GM23248 (cell line): ENCODE measurements around the gene ATP5F1D. TPM values are rescaled to one million over a fixed set of nuclear protein-coding genes. Genes with fewer than 3 reads are reported as not detected.

Source experiments
- DNase-seq: peaks from one replicate; pipeline ENCODE4 v3.0.0-alpha.2; 2015
- H2AFZ ChIP-seq: fragments of 200-600 bp; sonication (generic); 2 replicates; pipeline ENCODE4 v1.6.1; 2016; ENCODE audit warnings: antibody characterized with exemption
- H3F3A ChIP-seq: fragments of 200-600 bp; sonication (generic); 2 replicates; pipeline ENCODE4 v1.6.1; 2016; ENCODE audit warnings: mild to moderate bottlenecking, antibody characterized with exemption, mixed run types; ENCODE audit not compliant: insufficient read depth
- H3K27ac ChIP-seq: fragments of 200-600 bp; sonication (generic); 2 replicates; pipeline ENCODE4 v1.5.1; 2016; ENCODE audit warnings: mild to moderate bottlenecking
- H3K27me3 ChIP-seq: fragments of 200-600 bp; sonication (generic); replicated peaks from 2 replicates; pipeline ENCODE4 v1.6.1; 2016; ENCODE audit warnings: mild to moderate bottlenecking; ENCODE audit not compliant: insufficient read depth
- H3K36me3 ChIP-seq: fragments of 200-600 bp; sonication (generic); 2 replicates; pipeline ENCODE4 v1.6.1; 2016; ENCODE audit warnings: low read depth, mild to moderate bottlenecking
- H3K4me1 ChIP-seq: fragments of 200-600 bp; sonication (generic); 2 replicates; pipeline ENCODE4 v1.6.1; 2016; ENCODE audit warnings: mild to moderate bottlenecking; ENCODE audit not compliant: insufficient read depth
- H3K4me2 ChIP-seq: fragments of 200-600 bp; sonication (generic); one replicate; pipeline ENCODE4 v1.6.1; 2016; ENCODE audit warnings: mild to moderate bottlenecking; ENCODE audit not compliant: unreplicated experiment
- H3K4me3 ChIP-seq: fragments of 200-600 bp; sonication (generic); 2 replicates; pipeline ENCODE4 v1.5.1; 2016; ENCODE audit warnings: mild to moderate bottlenecking
- H3K79me2 ChIP-seq: fragments of 200-600 bp; sonication (generic); 2 replicates; pipeline ENCODE4 v1.6.1; 2016; ENCODE audit warnings: mild to moderate bottlenecking; ENCODE audit not compliant: insufficient read depth
- H3K9ac ChIP-seq: fragments of 200-600 bp; sonication (generic); 2 replicates; pipeline ENCODE4 v1.6.1; 2016; ENCODE audit warnings: mild to moderate bottlenecking
- H3K9me2 ChIP-seq: fragments of 200-600 bp; sonication (generic); 2 replicates; pipeline ENCODE4 v1.6.1; 2016; ENCODE audit warnings: mixed run types, mild to moderate bottlenecking, moderate library complexity; ENCODE audit not compliant: insufficient read depth
- H3K9me3 ChIP-seq: fragments of 200-600 bp; sonication (generic); one replicate; pipeline ENCODE4 v1.6.1; 2017; ENCODE audit warnings: low read depth
- H4K20me1 ChIP-seq: fragments of 200-600 bp; sonication (generic); 2 replicates; pipeline ENCODE4 v1.6.0; 2016; ENCODE audit not compliant: insufficient read depth
- EZH2 ChIP-seq: fragments of 200-600 bp; sonication (generic); IDR thresholded peaks from 2 replicates; pipeline ENCODE4 v1.6.1; 2018; ENCODE audit warnings: antibody characterized with exemption, mild to moderate bottlenecking; ENCODE audit not compliant: insufficient read depth, poor library complexity, severe bottlenecking
- EZH2phosphoT487 ChIP-seq: fragments of 200-600 bp; sonication (generic); IDR thresholded peaks from 2 replicates; pipeline ENCODE4 v1.6.1; 2018; ENCODE audit warnings: antibody characterized with exemption, moderate library complexity, mild to moderate bottlenecking, low read depth; ENCODE audit not compliant: insufficient read depth
- WGBS, 2 experiments: methylation state at CpG; one replicate each; pipeline ENCODE4 v1.1.6; 2015 to 2017; ENCODE audit warnings: low lambda C conversion rate in 2 of 2, low coverage in 1 of 2; ENCODE audit errors: missing lambda C conversion rate in 2 of 2; 5-methylcytosine and 5-hydroxymethylcytosine counted together
- in situ Hi-C: fragments of 300-500 bp; cut with MboI; formaldehyde crosslinking; loops from 2 replicates; pipeline ENCODE4 v1.15.0; 2020
- polyA plus RNA-seq: library from polyadenylated mRNA; unstranded; fragments of >200 nt; fragmentation: Nextera tagmentation; extraction: Ambion mirVana; gene quantifications from 2 replicates; pipeline ENCODE4 v1.2.1, GENCODE V29; 2016
- total RNA-seq: library from RNA; depleted of rRNA; stranded (reverse); fragments of >200 nt; shearing (Covaris generic); gene quantifications from 2 replicates; pipeline ENCODE4 v1.2.3, GENCODE V29; 2014

Gene ATP5F1D
- total and polyA plus RNA-seq, 2 experiments from 2014 or later, result 38.9 to 287 TPM

DNA sequence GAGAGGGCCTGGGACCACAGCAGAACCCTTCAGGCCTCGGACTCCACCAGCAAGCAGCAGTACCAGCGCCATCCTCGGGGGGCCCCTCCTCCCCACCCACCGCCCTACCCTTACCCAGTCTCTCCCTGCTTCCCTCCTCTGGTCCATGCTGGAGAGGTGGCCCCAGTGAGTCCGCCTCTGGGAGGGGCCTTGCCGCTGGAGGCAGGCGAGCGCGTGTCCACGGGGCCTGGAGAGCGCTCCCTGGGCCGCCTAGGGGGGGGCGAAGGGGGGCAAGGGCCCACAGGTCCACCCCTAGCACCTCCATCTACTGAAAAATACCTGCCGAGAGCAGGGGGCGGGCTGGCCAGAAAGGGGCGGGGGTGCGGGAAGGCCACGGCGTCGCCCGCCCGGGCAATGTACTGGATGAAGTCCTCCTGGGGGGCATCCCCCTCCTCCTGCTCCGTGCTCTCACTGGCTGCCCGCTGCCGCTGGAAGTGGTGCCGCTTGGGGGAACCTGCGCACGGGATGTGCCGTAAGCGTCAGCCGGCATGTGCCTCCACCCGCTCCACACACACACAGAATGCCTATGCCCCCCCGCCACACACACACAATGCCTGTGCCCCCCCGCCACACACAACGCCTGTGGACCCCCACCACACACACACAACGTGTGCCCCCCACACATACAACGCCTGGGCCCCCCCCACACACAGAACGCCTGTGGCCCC lies 10.6 kb upstream of the ATP5F1D start:
- Histone ChIP-seq H3K9me2 (no peaks in the 10 kb centered on the region), H3K79me2 (no peaks in the 10 kb centered on the region), H2AFZ (no peak overlapping the region), H3K27me3 (no peaks in the 10 kb centered on the region), H3K9me3 (no peaks in the 10 kb centered on the region), H3K9ac (no peak overlapping the region), H3K4me2 (no peak overlapping the region), H3K36me3 (0 out of 2 replicates have a peak, but pooled peaks cover 3% of the 10 kb centered on the region), H3K27ac (no peak overlapping the region), H3K4me3 (no peak overlapping the region), H3F3A (0 out of 2 replicates have a peak, but pooled peaks cover 5% of the 10 kb centered on the region), H4K20me1 (no peaks in the 10 kb centered on the region), H3K4me1 (0 out of 2 replicates have a peak, but pooled peaks cover under 1% of the 10 kb centered on the region)
- TF ChIP-seq EZH2 (no peak), EZH2phosphoT487 (no peak)
- no peak for DNase-seq
- in situ Hi-C loops, result no loop called here
- WGBS, 2 experiments, result 84 to 87% methylated on average over 20 to 37 of the region's 38 CpGs

DNA sequence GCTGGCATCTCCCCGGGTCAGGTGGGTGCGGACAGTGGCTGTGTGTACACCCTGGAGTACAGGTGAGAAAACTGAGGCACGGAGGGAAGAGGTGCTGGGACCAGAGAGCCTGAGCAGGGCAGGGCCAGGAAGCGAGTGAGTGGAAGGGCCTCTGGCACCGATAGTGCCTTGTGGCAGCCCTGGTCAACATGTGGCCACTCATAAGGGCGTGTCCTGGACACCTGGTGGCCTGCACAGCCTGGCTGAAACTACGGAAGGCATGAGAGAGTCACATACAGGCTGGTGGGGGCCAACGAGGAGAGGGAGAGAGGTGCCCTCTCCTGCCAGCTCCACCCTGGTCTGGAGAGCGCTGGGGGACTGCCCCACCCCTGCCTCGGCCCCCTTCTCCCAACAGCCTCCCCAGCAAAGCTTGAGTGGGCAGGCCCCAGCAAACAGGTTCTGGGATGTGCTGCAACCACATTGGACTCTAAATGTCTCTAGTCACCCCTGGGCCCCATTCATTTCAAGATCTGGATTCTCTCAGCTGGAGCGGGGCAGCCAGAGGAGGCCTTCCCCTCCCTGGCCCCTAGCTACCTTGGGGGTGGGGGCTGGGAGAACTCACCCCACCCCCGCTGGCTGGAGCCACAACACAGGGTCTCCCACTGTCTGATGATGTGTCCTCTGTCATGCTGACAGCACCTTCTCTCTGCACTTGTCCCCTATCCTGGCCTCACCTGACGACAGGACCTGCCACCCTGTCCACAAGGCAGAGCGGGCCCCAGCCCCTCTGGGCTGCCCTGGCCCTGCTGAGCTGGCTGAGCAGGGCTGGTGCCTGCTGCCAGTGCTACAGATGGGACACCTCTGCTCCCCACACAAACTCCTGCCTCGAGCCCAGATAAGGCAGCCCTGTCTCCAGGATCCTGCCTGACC lies 9.6 kb upstream of the ATP5F1D start:
- Histone ChIP-seq H2AFZ (no peak overlapping the region), H3K36me3 (0 out of 2 replicates have a peak, but pooled peaks cover 3% of the 10 kb centered on the region), H3K27me3 (no peaks in the 10 kb centered on the region), H3K79me2 (no peaks in the 10 kb centered on the region), H3K27ac (no peak overlapping the region), H3K9me3 (no peaks in the 10 kb centered on the region), H3K4me2 (no peak overlapping the region), H4K20me1 (no peaks in the 10 kb centered on the region), H3K9ac (no peak overlapping the region), H3F3A (0 out of 2 replicates have a peak, but pooled peaks cover 5% of the 10 kb centered on the region), H3K4me3 (no peak overlapping the region), H3K4me1 (0 out of 2 replicates have a peak, but pooled peaks cover 5% of the 10 kb centered on the region), H3K9me2 (no peaks in the 10 kb centered on the region)
- in situ Hi-C loops, result no loop called here
- no peak for DNase-seq
- TF ChIP-seq EZH2phosphoT487, result no peak
- no peak for TF ChIP-seq EZH2
- WGBS, 2 experiments, result 85 to 88% methylated on average over 12 to 15 of the region's 15 CpGs

DNA sequence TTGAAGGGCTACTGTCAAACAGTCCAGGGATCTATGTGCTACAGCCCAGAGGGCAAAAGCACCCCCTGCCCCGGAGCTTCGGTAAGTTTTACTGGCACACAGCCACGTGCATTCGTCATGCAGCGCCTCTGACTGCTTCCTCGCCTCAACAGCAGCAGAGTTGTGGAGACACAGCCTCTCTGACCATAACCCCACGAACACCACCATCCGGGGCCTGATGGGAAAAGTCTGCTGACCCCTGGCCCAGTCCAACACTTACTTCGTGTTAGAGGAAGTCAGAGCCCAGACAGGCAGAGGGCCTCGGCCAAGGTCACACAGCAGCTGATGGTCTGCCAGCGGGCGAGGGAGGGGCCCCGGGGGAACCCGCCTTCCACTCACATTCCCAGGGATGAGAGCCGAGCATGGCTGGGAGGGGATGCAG lies 8.9 kb upstream of the ATP5F1D start:
- Histone ChIP-seq H3K27me3 (no peaks in the 10 kb centered on the region), H3K4me2 (no peak overlapping the region), H3K9me2 (no peaks in the 10 kb centered on the region), H3K36me3 (0 out of 2 replicates have a peak, but pooled peaks cover 3% of the 10 kb centered on the region), H4K20me1 (no peaks in the 10 kb centered on the region), H3K79me2 (no peaks in the 10 kb centered on the region), H3K4me3 (no peak overlapping the region), H3K9ac (no peak overlapping the region), H2AFZ (no peak overlapping the region), H3K4me1 (0 out of 2 replicates have a peak, but pooled peaks cover 5% of the 10 kb centered on the region), H3K27ac (no peak overlapping the region), H3F3A (0 out of 2 replicates have a peak, but pooled peaks cover 5% of the 10 kb centered on the region), H3K9me3 (no peaks in the 10 kb centered on the region)
- WGBS, 2 experiments, result 62% methylated on average over 13 to 14 of the region's 15 CpGs
- peak; percentile 40 for DNase-seq
- TF ChIP-seq EZH2 (no peak), EZH2phosphoT487 (no peak)
- in situ Hi-C loops, result no loop called here

DNA sequence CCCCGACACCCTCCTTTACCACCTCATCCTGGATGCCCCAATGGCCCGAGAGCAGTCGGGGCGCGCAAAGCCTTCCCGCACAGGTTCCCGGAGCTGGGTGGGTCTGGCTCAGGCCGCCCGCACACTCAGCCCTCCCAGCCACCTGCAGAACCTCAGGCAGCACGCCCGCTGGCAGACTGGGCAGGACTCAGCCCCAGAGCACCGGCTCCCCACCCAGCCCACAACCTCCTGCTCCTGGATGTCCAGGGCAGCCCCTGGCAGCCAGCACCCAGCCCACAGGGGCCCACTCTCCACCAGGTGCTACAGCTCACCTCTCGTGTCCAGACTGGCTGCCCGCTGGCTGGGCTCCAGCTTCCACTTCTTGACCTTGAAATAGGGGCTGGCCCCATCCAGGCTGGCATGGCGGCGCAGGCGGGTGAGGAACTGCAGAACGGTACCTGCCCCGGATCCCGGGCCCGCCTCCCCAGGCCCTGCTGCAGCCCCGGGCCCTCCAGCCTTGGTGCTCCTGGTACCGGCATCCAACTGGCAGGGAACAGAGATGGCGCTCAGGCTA lies 8.4 kb upstream of the ATP5F1D start:
- H3K9me2 ChIP-seq, result no peaks in the 10 kb centered on the region
- 0 out of 2 replicates have a peak, but pooled peaks cover under 1% of the 10 kb centered on the region for H3K36me3 ChIP-seq
- no peaks in the 10 kb centered on the region for H3K9me3 ChIP-seq
- no peak for DNase-seq
- WGBS, 2 experiments, result 90 to 92% methylated on average over 15 to 24 of the region's 24 CpGs
- in situ Hi-C loops, result no loop called here
- no peak overlapping the region for H3K27ac ChIP-seq
- no peak overlapping the region for H3K4me3 ChIP-seq
- H3F3A ChIP-seq, result 0 out of 2 replicates have a peak, but pooled peaks cover 5% of the 10 kb centered on the region
- H2AFZ ChIP-seq, result no peak overlapping the region
- H3K4me2 ChIP-seq, result no peak overlapping the region
- no peaks in the 10 kb centered on the region for H4K20me1 ChIP-seq
- H3K9ac ChIP-seq, result no peak overlapping the region
- TF ChIP-seq EZH2phosphoT487 (no peak), EZH2 (no peak)
- no peaks in the 10 kb centered on the region for H3K79me2 ChIP-seq
- H3K27me3 ChIP-seq, result no peaks in the 10 kb centered on the region
- H3K4me1 ChIP-seq, result 0 out of 2 replicates have a peak, but pooled peaks cover 5% of the 10 kb centered on the region
